Stimulated activated CD4-positive, alpha-beta T cell treated with anti-CD3 and anti-CD28 coated beads, TNF-alpha, amount 100 ng/mL, for 1 hour (primary cell): ENCODE results near the gene PLA2G4B.

ENCODE experiments used
- DNase-seq, 3 donors: peaks; one replicate each; pipeline ENCODE4 v3.0.0-alpha.2; 2020; ENCODE audit warnings: low read depth in 3 of 3, low spot score in 1 of 3

PLA2G4B gene

GRCh38 chr15:41806291-41807181 lies 32.1 kb upstream of the PLA2G4B start:
- no peak for DNase-seq

- no peak for DNase-seq
Observed at GRCh38 chr15:41809121-41809520, 29.5 kb upstream of the PLA2G4B start.

- no peak for DNase-seq
Observed at GRCh38 chr15:41809526-41810220, 29.0 kb upstream of the PLA2G4B start.

- DNase-seq, result no peak
Observed at GRCh38 chr15:41810651-41811431, 27.8 kb upstream of the PLA2G4B start.

GRCh38 chr15:41811432-41812195 lies 27.0 kb upstream of the PLA2G4B start:
- DNase-seq, result peak; percentile 29 to 69 (median 41)

GRCh38 chr15:41812820-41813375 lies 25.7 kb upstream of the PLA2G4B start:
- DNase-seq, result no peak

GRCh38 chr15:41813426-41813825 lies 25.2 kb upstream of the PLA2G4B start:
- DNase-seq, result no peak

GRCh38 chr15:41814534-41814933 lies 24.1 kb upstream of the PLA2G4B start:
- DNase-seq, result no peak

- no peak for DNase-seq
Observed at GRCh38 chr15:41816788-41817187, 21.9 kb upstream of the PLA2G4B start.

GRCh38 chr15:41817327-41817726 lies 21.3 kb upstream of the PLA2G4B start:
- no peak for DNase-seq

GRCh38 chr15:41817781-41818180 lies 20.9 kb upstream of the PLA2G4B start:
- no peak for DNase-seq

GRCh38 chr15:41819455-41820050 lies 19.1 kb upstream of the PLA2G4B start:
- DNase-seq, result no peak

- no peak for DNase-seq
Observed at GRCh38 chr15:41820791-41821423, 17.7 kb upstream of the PLA2G4B start.

GRCh38 chr15:41821831-41822230 lies 16.8 kb upstream of the PLA2G4B start:
- no peak for DNase-seq

GRCh38 chr15:41822471-41822870 lies 16.2 kb upstream of the PLA2G4B start:
- no peak for DNase-seq

GRCh38 chr15:41822957-41823356 lies 15.7 kb upstream of the PLA2G4B start:
- no peak for DNase-seq

- no peak for DNase-seq
Observed at GRCh38 chr15:41823502-41823901, 15.1 kb upstream of the PLA2G4B start.

GRCh38 chr15:41824062-41824745 lies 14.4 kb upstream of the PLA2G4B start:
- DNase-seq, result no peak

GRCh38 chr15:41825145-41825544 lies 13.5 kb upstream of the PLA2G4B start:
- DNase-seq, result no peak
